ENCODE data around the gene TPD52L2.

TPD52L2 gene

GRCh38 chr20:63939061-63939935 lies 74.2 kb downstream of the TPD52L2 start:
- Histone ChIP-seq H3K4me3 (no peak overlapping the region), H3K27ac (no peak overlapping the region)
- no peak for TF ChIP-seq CTCF (IDR thresholded peaks at IDR 0.05)
- no peak for DNase-seq (ENCODE audit: low spot score)

GRCh38 chr20:63940071-63940471 lies 75.0 kb downstream of the TPD52L2 start:
- no peak for TF ChIP-seq CTCF (IDR thresholded peaks at IDR 0.05)
- DNase-seq (ENCODE audit: low spot score) = no peak
- Histone ChIP-seq H3K4me3 (no peak overlapping the region), H3K27ac (no peak overlapping the region)

- Histone ChIP-seq H3K27ac (no peak overlapping the region), H3K4me3 (no peak overlapping the region)
- no peak for DNase-seq (ENCODE audit: low spot score)
- TF ChIP-seq CTCF (IDR thresholded peaks at IDR 0.05) = no peak
These were observed 75.6 kb downstream of the TPD52L2 start for GRCh38 chr20:63940472-63941266.

All from coronary artery (tissue), 2 donors.